IMR-90 (cell line): ENCODE measurements around the gene NR5A2. TPM values are rescaled to one million over a fixed set of nuclear protein-coding genes. Genes with fewer than 3 reads are reported as not detected.

Experiments used
- ATAC-seq: fragments of 200-7000 bp; cut with Tn5 transposase; 2 replicates; pipeline ENCODE4 v1.9.1; 2020; ENCODE audit warnings: low read depth, mild to moderate bottlenecking, moderate library complexity
- BruUV-seq: library from RNA; stranded (reverse); fragments of 400-500 nt; replicated peaks from 2 replicates; lab custom pipeline; 2021; lab: Mats Ljungman, UMichigan
- CTCF ChIA-PET: fragments of 300-600 bp; formaldehyde crosslinking; extraction: SDS; loops from one replicate; lab custom pipeline; 2021; ENCODE audit warnings: antibody characterized with exemption; lab: Yijun Ruan, JAX
- POLR2A ChIA-PET: fragments of 300-600 bp; sonication (Branson Sonifier 250); formaldehyde crosslinking; loops from one replicate; lab custom pipeline; 2022; ENCODE audit warnings: antibody characterized with exemption; ENCODE audit not compliant: unreplicated experiment; lab: Charles Lee
- DNase-seq: peaks from one replicate; pipeline ENCODE4 v3.0.0; 2013
- H2AFZ ChIP-seq: replicated peaks from 2 replicates; pipeline ENCODE3; 2013; ENCODE audit warnings: low read length, mild to moderate bottlenecking; ENCODE audit not compliant: poor library complexity
- H2AK5ac ChIP-seq: 2 replicates; pipeline ENCODE4 v1.6.1; 2013; ENCODE audit warnings: low read depth, low read length, inconsistent platforms
- H2AK9ac ChIP-seq: replicated peaks from 2 replicates; pipeline ENCODE3; 2013; ENCODE audit warnings: mild to moderate bottlenecking, low read depth, low read length, moderate library complexity; ENCODE audit not compliant: poor library complexity
- H2BK120ac ChIP-seq: 2 replicates; pipeline ENCODE4 v1.6.1; 2013; ENCODE audit warnings: low read depth, low read length, inconsistent platforms
- H2BK15ac ChIP-seq: 3 replicates; pipeline ENCODE4 v1.6.1; 2013; ENCODE audit warnings: low read depth, low read length, inconsistent platforms
- H2BK20ac ChIP-seq: 2 replicates; pipeline ENCODE4 v1.6.1; 2013; ENCODE audit warnings: low read depth, mild to moderate bottlenecking, inconsistent platforms, low read length, moderate library complexity
- H2BK5ac ChIP-seq: 2 replicates; pipeline ENCODE4 v1.6.1; 2013; ENCODE audit warnings: mild to moderate bottlenecking, low read depth, low read length, inconsistent platforms; ENCODE audit not compliant: poor library complexity, severe bottlenecking
- H3K14ac ChIP-seq: replicated peaks from 2 replicates; pipeline ENCODE4 v1.6.1; 2013; ENCODE audit warnings: low read depth, low read length, inconsistent platforms
- H3K18ac ChIP-seq: 2 replicates; pipeline ENCODE4 v1.6.1; 2013; ENCODE audit warnings: low read depth, low read length, control low read depth
- H3K23ac ChIP-seq: 2 replicates; pipeline ENCODE4 v1.6.1; 2013; ENCODE audit warnings: low read depth, low read length, inconsistent platforms
- H3K27ac ChIP-seq: 2 replicates; pipeline ENCODE4 v1.5.1; 2013; ENCODE audit warnings: mild to moderate bottlenecking, control low read depth, low read length; ENCODE audit not compliant: insufficient read depth
- H3K27me3 ChIP-seq: 2 replicates; pipeline ENCODE4 v1.6.1; 2013; ENCODE audit warnings: low read length; ENCODE audit not compliant: control insufficient read depth, insufficient read depth
- H3K36me3 ChIP-seq: 2 replicates; pipeline ENCODE4 v1.6.1; 2013; ENCODE audit warnings: low read length, mixed read lengths; ENCODE audit not compliant: control insufficient read depth, insufficient read depth
- H3K4ac ChIP-seq: 2 replicates; pipeline ENCODE4 v1.6.1; 2013; ENCODE audit warnings: low read depth, low read length, inconsistent platforms
- H3K4me1 ChIP-seq: 2 replicates; pipeline ENCODE4 v1.6.1; 2013; ENCODE audit warnings: low read length, mixed read lengths; ENCODE audit not compliant: control insufficient read depth, insufficient read depth
- H3K4me2 ChIP-seq: 2 replicates; pipeline ENCODE4 v1.6.1; 2013; ENCODE audit warnings: low read depth, mild to moderate bottlenecking, control low read depth, low read length, moderate library complexity
- H3K4me3 ChIP-seq: 2 replicates; pipeline ENCODE4 v1.5.1; 2013; ENCODE audit warnings: low read depth, mild to moderate bottlenecking, control low read depth, low read length, moderate library complexity; ENCODE audit not compliant: insufficient read depth
- H3K56ac ChIP-seq: 2 replicates; pipeline ENCODE4 v1.6.1; 2013; ENCODE audit warnings: low read length, inconsistent platforms; ENCODE audit not compliant: insufficient read depth; ENCODE audit errors: extremely low read depth
- H3K79me1 ChIP-seq, 2 experiments: 2 replicates each; pipeline ENCODE4 v1.6.1; 2013; ENCODE audit warnings: low read length in 2 of 2, inconsistent platforms in 1 of 2, low read depth in 1 of 2
- H3K9ac ChIP-seq: 2 replicates; pipeline ENCODE4 v1.6.1; 2013; ENCODE audit warnings: low read depth, low read length, control low read depth
- H3K9me1 ChIP-seq: 2 replicates; pipeline ENCODE4 v1.6.1; 2013; ENCODE audit warnings: low read length, inconsistent platforms; ENCODE audit not compliant: insufficient read depth
- H3K9me3 ChIP-seq: 2 replicates; pipeline ENCODE4 v1.6.1; 2013; ENCODE audit warnings: low read length; ENCODE audit not compliant: control insufficient read depth, insufficient read depth
- H4K20me1 ChIP-seq: 2 replicates; pipeline ENCODE4 v1.6.1; 2013; ENCODE audit warnings: low read length, inconsistent platforms; ENCODE audit not compliant: insufficient read depth
- H4K5ac ChIP-seq: 2 replicates; pipeline ENCODE4 v1.6.1; 2013; ENCODE audit warnings: mild to moderate bottlenecking, low read depth, low read length, control low read depth
- H4K8ac ChIP-seq, 2 experiments: 2 replicates each; pipeline ENCODE4 v1.6.1; 2013; ENCODE audit warnings: low read depth in 2 of 2, low read length in 2 of 2, control low read depth in 1 of 2, inconsistent platforms in 1 of 2
- H4K91ac ChIP-seq: 2 replicates; pipeline ENCODE4 v1.6.1; 2013; ENCODE audit warnings: low read depth, low read length, inconsistent platforms; ENCODE audit not compliant: insufficient read depth
- BHLHE40 ChIP-seq: fragments of 150-350 bp; IDR thresholded peaks from 2 replicates; pipeline ENCODE4 v1.6.1; 2016; ENCODE audit warnings: mild to moderate bottlenecking, low read depth, low read length
- CHD1 ChIP-seq: IDR thresholded peaks from 2 replicates; pipeline ENCODE4 v1.6.1; 2012; ENCODE audit warnings: low read depth, low read length, improper control_type of control experiment
- ELK1 ChIP-seq: fragments of 150-350 bp; IDR thresholded peaks from 2 replicates; pipeline ENCODE4 v1.6.1; 2016; ENCODE audit warnings: low read depth, mild to moderate bottlenecking, low read length, moderate library complexity, borderline replicate concordance
- FOS ChIP-seq: fragments of 150-350 bp; IDR thresholded peaks from 2 replicates; pipeline ENCODE4 v1.6.1; 2016; ENCODE audit warnings: low read depth, low read length
- MAFK ChIP-seq: IDR thresholded peaks from 2 replicates; pipeline ENCODE4 v1.6.1; 2012; ENCODE audit warnings: low read depth, low read length, improper control_type of control experiment
- POLR2A ChIP-seq: IDR thresholded peaks from 2 replicates; pipeline ENCODE4 v1.6.1; 2012; ENCODE audit warnings: mild to moderate bottlenecking, low read depth, low read length
- USF2 ChIP-seq: fragments of 150-350 bp; IDR thresholded peaks from 2 replicates; pipeline ENCODE4 v1.6.1; 2017; ENCODE audit warnings: mild to moderate bottlenecking, antibody characterized with exemption, low read length, low read depth
- WGBS, 2 experiments: methylation state at CpG; one replicate each; pipeline versions ENCODE4 v1.1.5 to v1.1.7; 2013; ENCODE audit warnings: missing lambda C conversion rate in 2 of 2; ENCODE audit not compliant: insufficient read length in 1 of 2; ENCODE audit errors: extremely low coverage in 2 of 2; 5-methylcytosine and 5-hydroxymethylcytosine counted together
- dilution Hi-C: fragments of 300-500 bp; cut with HindIII; formaldehyde crosslinking; loops from one replicate; pipeline ENCODE4 v1.14.3; 2018; ENCODE audit warnings: low sequenced_read_pairs; ENCODE audit not compliant: unreplicated experiment
- in situ Hi-C: fragments of 300-500 bp; cut with MboI; formaldehyde crosslinking; loops from 3 replicates; pipeline ENCODE4 v1.14.3; 2019; ENCODE audit warnings: low sequenced_read_pairs, inconsistent platforms, mixed read lengths
- intact Hi-C: fragments of 100-400 bp; cut with micrococcal nuclease; formaldehyde crosslinking; loops from 2 replicates; pipeline ENCODE4 v1.10.0; 2022
- polyA plus RNA-seq, 3 experiments: library from polyadenylated mRNA; depleted of rRNA; stranded (reverse); fragments of >200 nt; gene quantifications; 2 replicates each; pipeline ENCODE4 v1.2.3, GENCODE V29; 2012; ENCODE audit warnings: low replicate concordance in 1 of 3
- total RNA-seq: library from RNA; depleted of rRNA; stranded (reverse); fragments of >200 nt; gene quantifications from 2 replicates; pipeline ENCODE4 v1.2.3, GENCODE V29; 2012

NR5A2 gene
- total and polyA plus RNA-seq, 2 of the 4 experiments (the other 2 are of a cell fraction): 0.03 to 0.18 TPM

DNA sequence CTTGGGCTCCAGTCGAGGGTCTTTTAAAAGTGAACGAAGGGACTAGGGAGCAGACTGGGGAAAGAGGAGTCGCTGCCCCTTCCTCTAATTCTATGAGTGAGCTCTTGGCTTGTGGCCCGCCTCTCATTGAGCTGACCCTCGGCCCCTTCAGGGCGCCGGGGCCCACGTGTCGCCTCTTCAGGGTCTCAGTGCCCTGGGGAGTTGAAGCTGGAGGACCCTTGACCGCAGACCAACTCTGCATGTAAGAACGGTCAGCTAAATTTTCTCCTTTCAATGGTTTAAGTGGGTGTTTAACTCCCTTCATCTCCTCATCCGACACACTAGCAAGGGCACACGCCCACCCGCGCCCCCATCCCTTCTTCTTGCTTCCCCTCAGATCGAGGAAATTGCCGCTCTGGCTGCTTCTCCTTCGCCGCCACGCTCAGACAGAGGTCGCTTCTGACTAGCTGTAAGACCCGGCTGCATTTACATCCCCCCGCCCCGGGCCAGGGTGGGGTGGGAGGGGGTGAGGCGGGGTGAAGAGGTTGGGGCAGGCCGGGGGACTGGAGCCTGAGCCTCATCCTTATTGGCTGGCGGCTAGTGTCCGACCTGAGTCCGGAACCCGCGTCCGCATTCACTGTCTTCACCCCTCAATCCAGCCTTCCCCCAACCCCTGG is 10.9 kb downstream of the NR5A2 start:
- Histone ChIP-seq H2AK5ac (no peak overlapping the region), H3K27ac (no peak overlapping the region), H3K4me3 (peak overlapping the region; percentile 44; the same call in 1 of the 2 replicates), H2BK20ac (no peak overlapping the region), H2BK5ac (no peak overlapping the region), H3K4me1 (peaks cover 6% of the 10 kb centered on the region), H3K14ac (no peak overlapping the region), H3K18ac (no peak overlapping the region), H2BK15ac (no peak overlapping the region), H3K36me3 (no peaks in the 10 kb centered on the region), H3K23ac (no peak overlapping the region), H2AK9ac (no peak overlapping the region), H3K9ac (no peak overlapping the region), H2BK120ac (peak overlapping the region; percentile 16; the same call in 1 of the 2 replicates), H4K20me1 (peaks cover 6% of the 10 kb centered on the region; the same call in 1 of the 2 replicates), H3K9me3 (peaks cover 12% of the 10 kb centered on the region), H4K8ac (no peak overlapping the region), H2AFZ (peak overlapping the region; percentile 84), H4K5ac (no peak overlapping the region), H3K4me2 (peak overlapping the region; percentile 84), H3K9me1 (no peaks in the 10 kb centered on the region), H3K79me1 (no peaks in the 10 kb centered on the region), H3K56ac (no peak overlapping the region), H3K4ac (no peak overlapping the region; the same call in 1 of the 2 replicates), H4K91ac (no peak overlapping the region), H3K27me3 (peaks cover 93% of the 10 kb centered on the region)
- no peak for DNase-seq
- CTCF ChIA-PET: interaction anchor here (0.5 kb wide), 1 partner anchor 10 kb away, joined by 3 read pairs; no protein-coding TSS in a partner anchor
- dilution Hi-C loops (no loop called here), intact Hi-C loops (loop anchor here (5.0 kb wide), 1 partner anchor 356 kb away; no protein-coding TSS in a partner anchor), in situ Hi-C loops (no loop called here)
- no peak for ATAC-seq
- no TSS peak for BruUV-seq
- TF ChIP-seq CHD1: no peak
- TF ChIP-seq POLR2A: no peak
- TF ChIP-seq MAFK: no peak
- TF ChIP-seq BHLHE40: no peak
- TF ChIP-seq FOS: no peak
- TF ChIP-seq USF2: no peak
- TF ChIP-seq ELK1: no peak
- POLR2A ChIA-PET: interaction anchor here (0.6 kb wide), 1 partner anchor 65 kb away, joined by 7 read pairs; no protein-coding TSS in a partner anchor
- WGBS, 2 experiments: no CpG with 5 or more reads among the region's 32 CpGs
